OCI-LY7 (cell line): ENCODE measurements around the gene PCNT.

Experiments
- CTCF ChIP-seq: fragments of 200-600 bp; sonication (generic); conservative IDR thresholded peaks from 2 replicates; pipeline ENCODE4 v1.5.1; 2014; ENCODE audit warnings: mild to moderate bottlenecking, antibody characterized with exemption, low read length, moderate library complexity, mixed read lengths
- EZH2phosphoT487 ChIP-seq: fragments of 200-600 bp; sonication (generic); IDR thresholded peaks from 2 replicates; pipeline ENCODE4 v1.6.1; 2018; ENCODE audit warnings: low read depth, borderline replicate concordance, mild to moderate bottlenecking, mixed run types, antibody characterized with exemption, low read length, moderate library complexity, mixed read lengths

- TF ChIP-seq CTCF = no peak
- TF ChIP-seq EZH2phosphoT487 = no peak
Observed at GRCh38 chr21:46434322-46434958, 110.5 kb downstream of the PCNT start.
